Mononuclear cell (primary cell): ENCODE data around the gene MAFB. TPM values are rescaled to one million over a fixed set of nuclear protein-coding genes. Genes with fewer than 3 reads are reported as not detected.

ENCODE experiments used
- H3K27me3 ChIP-seq: 2 replicates; pipeline ENCODE4 v1.6.0; 2011; ENCODE audit warnings: low read length, control low read depth; ENCODE audit not compliant: insufficient read depth
- H3K4me1 ChIP-seq: 2 replicates; pipeline ENCODE4 v1.5.1; 2011; ENCODE audit warnings: mild to moderate bottlenecking, low read length, control low read depth; ENCODE audit not compliant: insufficient read depth
- H3K4me3 ChIP-seq: 2 replicates; pipeline ENCODE4 v1.5.1; 2011; ENCODE audit warnings: mild to moderate bottlenecking, low read length, moderate library complexity
- H3K9me3 ChIP-seq: 2 replicates; pipeline ENCODE4 v1.5.1; 2011; ENCODE audit warnings: low read depth, mild to moderate bottlenecking, control low read depth, low read length
- total RNA-seq: library from RNA; depleted of rRNA; stranded (reverse); fragments of >200 nt; gene quantifications from one replicate; pipeline ENCODE4 v1.2.3, GENCODE V29; 2012

MAFB gene
- total RNA-seq, 1 donor, result 122 TPM

- no peaks in the 10 kb centered on the region for H3K9me3 ChIP-seq
- H3K4me1 ChIP-seq, result peaks cover 26% of the 10 kb centered on the region
- H3K27me3 ChIP-seq, result peaks cover 76% of the 10 kb centered on the region
- H3K4me3 ChIP-seq, result no peak overlapping the region
Observed at GRCh38 chr20:40690836-40691565, 2.0 kb upstream of the MAFB start.

GRCh38 chr20:40689943-40690835 is 1.2 kb upstream of the MAFB start:
- Histone ChIP-seq H3K4me1 (peaks cover 31% of the 10 kb centered on the region), H3K4me3 (peak overlapping the region; percentile 28), H3K9me3 (no peaks in the 10 kb centered on the region), H3K27me3 (peaks cover 76% of the 10 kb centered on the region)

- peaks cover 76% of the 10 kb centered on the region for H3K27me3 ChIP-seq
- peaks cover 36% of the 10 kb centered on the region for H3K4me1 ChIP-seq
- no peaks in the 10 kb centered on the region for H3K9me3 ChIP-seq
- peak overlapping the region; percentile 74 for H3K4me3 ChIP-seq
Observed at GRCh38 chr20:40688129-40689099, 622 bp downstream of the MAFB start.

GRCh38 chr20:40687384-40688128 is 1.5 kb downstream of the MAFB start:
- H3K4me3 ChIP-seq, result peak overlapping the region; percentile 74
- peaks cover 45% of the 10 kb centered on the region for H3K4me1 ChIP-seq
- H3K9me3 ChIP-seq, result no peaks in the 10 kb centered on the region
- H3K27me3 ChIP-seq, result peaks cover 72% of the 10 kb centered on the region

GRCh38 chr20:40686893-40687292 is 2.1 kb downstream of the MAFB start:
- Histone ChIP-seq H3K27me3 (peaks cover 71% of the 10 kb centered on the region), H3K4me3 (peak overlapping the region; percentile 74), H3K9me3 (no peaks in the 10 kb centered on the region), H3K4me1 (peaks cover 51% of the 10 kb centered on the region)

GRCh38 chr20:40686434-40686882 is 2.6 kb downstream of the MAFB start:
- Histone ChIP-seq H3K27me3 (peaks cover 71% of the 10 kb centered on the region), H3K4me1 (peaks cover 51% of the 10 kb centered on the region), H3K9me3 (no peaks in the 10 kb centered on the region), H3K4me3 (peak overlapping the region; percentile 74)

- Histone ChIP-seq H3K9me3 (no peaks in the 10 kb centered on the region), H3K4me1 (peaks cover 50% of the 10 kb centered on the region), H3K4me3 (peak overlapping the region; percentile 74), H3K27me3 (peaks cover 70% of the 10 kb centered on the region)
Observed at GRCh38 chr20:40685349-40685748, 3.7 kb downstream of the MAFB start.

GRCh38 chr20:40683894-40684268 is 5.2 kb downstream of the MAFB start:
- Histone ChIP-seq H3K4me3 (no peak overlapping the region), H3K27me3 (peaks cover 75% of the 10 kb centered on the region), H3K9me3 (no peaks in the 10 kb centered on the region), H3K4me1 (peaks cover 43% of the 10 kb centered on the region)

GRCh38 chr20:40683221-40683893 is 5.7 kb downstream of the MAFB start:
- no peaks in the 10 kb centered on the region for H3K9me3 ChIP-seq
- H3K4me3 ChIP-seq, result peak overlapping the region; percentile 3
- H3K4me1 ChIP-seq, result peaks cover 39% of the 10 kb centered on the region
- peaks cover 74% of the 10 kb centered on the region for H3K27me3 ChIP-seq

GRCh38 chr20:40682104-40682981 is 6.7 kb downstream of the MAFB start:
- H3K4me3 ChIP-seq, result no peak overlapping the region
- no peaks in the 10 kb centered on the region for H3K9me3 ChIP-seq
- peaks cover 76% of the 10 kb centered on the region for H3K27me3 ChIP-seq

GRCh38 chr20:40681684-40682083 is 7.4 kb downstream of the MAFB start:
- no peaks in the 10 kb centered on the region for H3K9me3 ChIP-seq
- peaks cover 39% of the 10 kb centered on the region for H3K4me1 ChIP-seq
- peaks cover 70% of the 10 kb centered on the region for H3K27me3 ChIP-seq
- H3K4me3 ChIP-seq, result no peak overlapping the region

More at GRCh38 chr20:40682104-40682981, 6.7 kb downstream of the MAFB start:
- H3K4me1 ChIP-seq, result peaks cover 37% of the 10 kb centered on the region

GRCh38 chr20:40681165-40681564 is 7.9 kb downstream of the MAFB start:
- Histone ChIP-seq H3K27me3 (peaks cover 64% of the 10 kb centered on the region), H3K4me1 (peaks cover 44% of the 10 kb centered on the region), H3K4me3 (no peak overlapping the region), H3K9me3 (no peaks in the 10 kb centered on the region)
